ENCODE data around the gene ZNF263.

DNA sequence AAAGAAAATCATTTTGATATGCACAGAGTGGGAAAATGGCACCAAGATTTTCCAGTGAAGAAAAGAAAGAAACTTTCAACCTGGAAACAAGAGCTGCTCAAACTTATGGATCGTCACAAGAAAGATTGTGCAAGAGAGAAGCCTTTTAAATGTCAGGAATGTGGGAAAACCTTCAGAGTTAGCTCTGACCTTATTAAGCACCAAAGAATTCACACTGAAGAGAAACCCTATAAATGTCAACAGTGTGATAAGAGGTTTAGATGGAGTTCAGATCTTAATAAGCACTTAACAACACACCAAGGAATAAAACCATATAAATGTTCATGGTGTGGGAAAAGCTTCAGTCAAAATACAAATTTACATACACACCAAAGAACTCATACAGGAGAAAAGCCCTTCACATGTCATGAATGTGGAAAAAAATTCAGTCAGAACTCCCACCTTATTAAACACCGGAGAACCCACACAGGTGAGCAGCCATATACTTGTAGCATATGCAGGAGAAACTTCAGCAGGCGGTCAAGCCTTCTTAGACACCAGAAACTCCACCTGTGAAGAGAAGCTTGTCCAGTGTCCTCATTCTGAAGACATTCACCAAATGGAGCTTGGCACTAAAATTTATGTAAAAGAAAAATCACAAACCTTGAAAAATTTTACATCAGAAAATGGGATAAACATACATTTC lies 34.2 kb downstream of the ZNF263 start:
- TF ChIP-seq, protein P1, sequence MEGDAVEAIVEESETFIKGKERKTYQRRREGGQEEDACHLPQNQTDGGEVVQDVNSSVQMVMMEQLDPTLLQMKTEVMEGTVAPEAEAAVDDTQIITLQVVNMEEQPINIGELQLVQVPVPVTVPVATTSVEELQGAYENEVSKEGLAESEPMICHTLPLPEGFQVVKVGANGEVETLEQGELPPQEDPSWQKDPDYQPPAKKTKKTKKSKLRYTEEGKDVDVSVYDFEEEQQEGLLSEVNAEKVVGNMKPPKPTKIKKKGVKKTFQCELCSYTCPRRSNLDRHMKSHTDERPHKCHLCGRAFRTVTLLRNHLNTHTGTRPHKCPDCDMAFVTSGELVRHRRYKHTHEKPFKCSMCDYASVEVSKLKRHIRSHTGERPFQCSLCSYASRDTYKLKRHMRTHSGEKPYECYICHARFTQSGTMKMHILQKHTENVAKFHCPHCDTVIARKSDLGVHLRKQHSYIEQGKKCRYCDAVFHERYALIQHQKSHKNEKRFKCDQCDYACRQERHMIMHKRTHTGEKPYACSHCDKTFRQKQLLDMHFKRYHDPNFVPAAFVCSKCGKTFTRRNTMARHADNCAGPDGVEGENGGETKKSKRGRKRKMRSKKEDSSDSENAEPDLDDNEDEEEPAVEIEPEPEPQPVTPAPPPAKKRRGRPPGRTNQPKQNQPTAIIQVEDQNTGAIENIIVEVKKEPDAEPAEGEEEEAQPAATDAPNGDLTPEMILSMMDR (IDR thresholded peaks at IDR 0.05; ENCODE audit: low read depth, low read length): no peak
- no peak for TF ChIP-seq POLR2A (IDR thresholded peaks at IDR 0.05; ENCODE audit: extremely low read depth, insufficient read length)
